ENCODE data around the gene ITGAX. TPM values are rescaled to one million over a fixed set of nuclear protein-coding genes. Genes with fewer than 3 reads are reported as not detected.
"Not testable (repeated sequence)": the region's sequence is repeated elsewhere in the genome, so short reads cannot be mapped to it uniquely, and the experiment has no call there.

ITGAX gene
- not detected for polyA plus RNA-seq (2012; ENCODE audit: insufficient read depth, insufficient read length)

DNA sequence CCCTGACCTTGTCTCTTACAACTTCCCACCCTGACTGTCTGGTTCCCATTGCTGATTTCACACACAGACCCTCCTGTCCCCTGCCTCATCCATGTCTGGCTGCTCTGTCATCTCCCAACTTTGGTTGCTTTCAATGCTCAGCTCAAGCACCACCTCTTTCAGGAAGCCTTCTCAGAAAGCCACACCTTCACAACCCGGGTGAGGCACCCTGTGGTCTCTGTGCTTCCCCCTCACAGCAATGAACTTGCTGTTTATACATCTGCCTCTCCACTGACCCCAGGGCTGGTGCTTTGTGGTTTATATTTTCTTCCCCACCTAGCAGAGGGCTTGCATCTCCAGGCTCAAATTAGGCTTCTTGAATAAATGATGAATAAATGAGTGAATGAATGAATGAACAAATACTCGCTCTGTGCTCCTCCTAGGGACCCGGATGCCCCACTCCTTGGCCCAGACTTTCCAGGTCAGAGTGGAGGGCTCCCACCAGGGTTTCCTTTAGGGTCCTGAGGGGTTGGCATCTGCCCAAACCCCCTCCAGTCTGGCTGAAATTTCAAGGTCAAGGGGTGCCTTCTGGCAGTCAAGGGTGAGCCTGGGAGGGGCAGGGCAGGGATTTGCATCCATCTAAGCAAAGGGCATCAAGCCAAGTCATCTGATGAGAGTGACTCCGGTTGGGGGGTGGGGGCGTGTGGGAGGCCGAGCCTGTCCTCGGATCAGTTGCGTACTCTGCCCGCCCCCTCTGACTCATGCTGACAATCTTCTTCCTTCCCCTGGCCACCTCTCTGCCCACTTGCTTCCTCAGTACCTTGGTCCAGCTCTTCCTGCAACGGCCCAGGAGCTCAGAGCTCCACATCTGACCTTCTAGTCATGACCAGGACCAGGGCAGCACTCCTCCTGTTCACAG is at the start of gene ITGAX:
ITGAX (plus strand) TSS at position 783 of the 898 bp plus-strand sequence; CDS start at position 862, 79 bp downstream.
- DNase-seq (ENCODE audit: low read depth, low spot score): peak; percentile 19
- no peak within 1 kb of the TSS for H3K4me3 ChIP-seq (ENCODE audit: low read length)

DNA sequence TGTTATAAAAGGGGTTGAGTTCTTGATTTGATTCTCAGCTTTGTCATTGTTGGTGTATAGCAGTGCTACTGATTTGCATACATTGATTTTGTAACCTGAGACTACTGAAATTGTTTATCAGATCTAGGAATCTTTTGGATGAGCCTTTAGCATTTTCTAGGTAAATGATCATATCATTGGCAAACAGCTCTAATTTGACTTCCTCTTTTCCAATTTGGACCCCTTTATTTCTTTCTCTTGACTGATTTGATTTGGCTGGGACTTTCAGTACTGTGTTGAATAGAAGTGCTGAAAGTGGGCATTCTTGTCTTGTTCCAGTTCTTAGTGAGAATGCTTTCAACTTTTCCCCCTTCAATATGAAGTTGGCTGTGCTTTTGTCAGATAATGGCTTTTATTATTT is 49.8 kb upstream of the ITGAX start:
- no peak overlapping the region for H3K4me3 ChIP-seq (ENCODE audit: low read length)
- no peak for DNase-seq (ENCODE audit: low read depth, low spot score)

- not testable (repeated sequence) for H3K4me3 ChIP-seq (ENCODE audit: low read length); DNase-seq (ENCODE audit: low read depth, low spot score)
Measured at GRCh38 chr16:31308381-31308780, 46.6 kb upstream of the ITGAX start.

DNA sequence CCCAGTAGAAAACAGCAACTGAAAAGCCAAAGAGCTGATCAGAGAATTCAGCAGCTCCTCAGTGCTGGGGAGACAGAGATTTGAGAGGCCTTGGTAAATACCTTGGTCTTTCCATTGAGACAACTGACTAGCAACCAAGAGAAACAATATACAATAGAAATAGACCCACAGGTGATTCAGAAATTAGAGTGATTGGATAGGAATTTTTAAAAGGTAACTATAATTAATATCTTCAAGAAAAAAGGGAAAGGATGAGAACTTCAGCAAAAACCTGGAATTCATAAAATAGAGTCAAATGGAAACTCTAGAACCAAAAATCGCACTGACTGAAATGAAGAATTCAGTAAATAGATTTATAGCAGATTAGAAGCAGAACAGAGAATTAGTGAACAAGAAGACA is 32.5 kb upstream of the ITGAX start:
- no peak overlapping the region for H3K4me3 ChIP-seq (ENCODE audit: low read length)
- no peak for DNase-seq (ENCODE audit: low read depth, low spot score)

- no peak overlapping the region for H3K4me3 ChIP-seq (ENCODE audit: low read length)
- DNase-seq (ENCODE audit: low read depth, low spot score): no peak
Measured at GRCh38 chr16:31323959-31324629, 30.9 kb upstream of the ITGAX start.

- no peak overlapping the region for H3K4me3 ChIP-seq (ENCODE audit: low read length)
- no peak for DNase-seq (ENCODE audit: low read depth, low spot score)
Measured at GRCh38 chr16:31325171-31325570, 29.8 kb upstream of the ITGAX start.

DNA sequence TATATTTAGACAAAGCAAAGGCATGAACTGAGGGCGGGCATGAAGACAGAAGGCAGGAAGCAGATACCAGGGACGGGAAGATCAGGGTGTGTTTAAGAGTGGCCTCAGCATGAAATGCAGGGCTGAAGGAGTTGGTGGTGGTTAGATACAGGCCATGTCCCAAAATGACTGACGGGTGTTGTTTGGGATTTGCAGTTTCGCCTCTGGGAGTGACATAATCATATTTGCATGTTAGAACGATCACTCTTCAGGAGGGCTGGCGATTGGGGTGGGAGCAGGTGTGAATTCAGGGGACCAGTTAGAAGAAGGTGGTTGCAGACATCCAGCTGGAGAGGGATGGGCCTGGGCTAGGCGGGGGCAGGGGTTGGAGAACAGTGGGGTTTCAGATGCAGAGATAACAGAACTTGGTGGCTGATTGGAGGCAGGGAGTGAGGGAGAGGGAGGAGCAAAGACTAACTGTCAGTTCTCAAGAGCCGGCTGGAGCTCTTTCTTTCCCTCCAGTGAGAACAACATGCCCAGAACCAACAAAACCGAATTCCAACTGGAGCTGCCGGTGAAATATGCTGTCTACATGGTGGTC is 27.2 kb upstream of the ITGAX start:
- no peak overlapping the region for H3K4me3 ChIP-seq (ENCODE audit: low read length)

GRCh38 chr16:31328322-31329052 is 26.5 kb upstream of the ITGAX start:
- no peak for DNase-seq (ENCODE audit: low read depth, low spot score)
- H3K4me3 ChIP-seq (ENCODE audit: low read length): no peak overlapping the region

More for the DNA sequence above, 27.2 kb upstream of the ITGAX start:
- peak; percentile 36 for DNase-seq (ENCODE audit: low read depth, low spot score)

DNA sequence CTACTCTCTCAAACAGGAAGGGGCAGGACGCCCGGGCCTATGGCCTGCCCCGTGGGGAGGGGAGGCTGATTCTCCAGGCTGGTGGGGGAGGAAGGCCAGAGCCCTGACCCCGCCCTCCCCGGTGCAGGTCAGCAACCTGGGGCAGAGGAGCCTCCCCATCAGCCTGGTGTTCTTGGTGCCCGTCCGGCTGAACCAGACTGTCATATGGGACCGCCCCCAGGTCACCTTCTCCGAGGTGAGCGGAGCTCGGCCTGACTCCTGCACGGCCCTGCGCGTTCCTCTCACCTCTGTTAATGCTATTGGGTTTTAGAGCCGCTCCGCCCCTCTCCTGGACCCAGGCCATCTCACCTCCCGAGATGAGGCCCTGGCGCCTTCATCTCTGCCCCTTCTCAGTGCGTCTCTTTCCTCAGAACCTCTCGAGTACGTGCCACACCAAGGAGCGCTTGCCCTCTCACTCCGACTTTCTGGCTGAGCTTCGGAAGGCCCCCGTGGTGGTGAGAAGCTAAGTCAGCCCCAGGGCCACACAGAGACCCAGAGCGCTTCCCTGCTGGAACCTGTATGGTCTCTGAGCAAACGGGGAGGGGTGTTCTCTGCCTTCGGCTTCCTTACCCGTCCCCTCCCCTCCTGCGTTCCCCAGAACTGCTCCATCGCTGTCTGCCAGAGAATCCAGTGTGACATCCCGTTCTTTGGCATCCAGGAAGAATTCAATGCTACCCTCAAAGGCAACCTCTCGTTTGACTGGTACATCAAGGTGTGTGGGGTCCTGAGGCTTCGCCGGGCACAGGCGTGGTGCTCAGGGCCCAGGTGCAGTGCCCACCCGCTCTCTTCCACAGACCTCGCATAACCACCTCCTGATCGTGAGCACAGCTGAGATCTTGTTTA is 25.1 kb upstream of the ITGAX start:
- H3K4me3 ChIP-seq (ENCODE audit: low read length): no peak overlapping the region
- DNase-seq (ENCODE audit: low read depth, low spot score): no peak

DNA sequence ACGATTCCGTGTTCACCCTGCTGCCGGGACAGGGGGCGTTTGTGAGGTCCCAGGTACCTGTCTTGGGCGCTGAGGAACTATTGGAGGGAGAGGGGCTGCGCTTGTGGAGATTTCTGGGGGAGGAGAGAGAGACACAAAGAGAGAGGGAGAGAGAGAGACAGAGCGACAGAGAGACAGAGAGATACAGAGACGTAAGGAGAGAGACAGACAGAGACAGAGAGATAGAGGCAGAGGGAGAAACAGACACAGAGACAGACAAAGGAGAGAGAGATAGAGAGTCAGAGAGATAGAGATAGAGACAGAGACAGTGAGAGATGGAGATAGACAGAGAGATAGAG is 24.5 kb upstream of the ITGAX start:
- DNase-seq (ENCODE audit: low read depth, low spot score): no peak
- H3K4me3 ChIP-seq (ENCODE audit: low read length): no peak overlapping the region

DNA sequence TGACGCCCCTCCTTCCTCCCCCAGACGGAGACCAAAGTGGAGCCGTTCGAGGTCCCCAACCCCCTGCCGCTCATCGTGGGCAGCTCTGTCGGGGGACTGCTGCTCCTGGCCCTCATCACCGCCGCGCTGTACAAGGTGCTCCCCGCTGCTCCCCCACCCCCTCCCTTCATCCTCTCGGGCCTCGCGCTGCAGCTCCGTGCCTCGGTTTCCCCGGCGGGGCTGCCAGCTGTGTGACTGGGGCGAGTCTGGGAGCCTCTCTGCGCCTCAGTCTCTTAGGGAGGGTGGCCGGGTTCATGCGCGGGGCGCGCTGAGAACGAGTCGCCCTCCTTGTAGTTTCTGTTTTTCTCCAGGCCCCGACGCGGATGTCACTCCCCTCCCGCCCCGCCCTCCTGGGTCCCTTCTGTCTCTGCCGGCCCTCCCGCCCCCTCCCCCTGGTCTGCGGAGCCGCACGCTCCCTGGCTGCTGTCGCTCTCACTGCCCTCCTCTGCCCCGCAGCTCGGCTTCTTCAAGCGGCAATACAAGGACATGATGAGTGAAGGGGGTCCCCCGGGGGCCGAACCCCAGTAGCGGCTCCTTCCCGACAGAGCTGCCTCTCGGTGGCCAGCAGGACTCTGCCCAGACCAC is 23.7 kb upstream of the ITGAX start:
- peak overlapping the region; percentile 33 for H3K4me3 ChIP-seq (ENCODE audit: low read length)
- no peak for DNase-seq (ENCODE audit: low read depth, low spot score)

GRCh38 chr16:31331807-31332301 is 23.1 kb upstream of the ITGAX start:
- DNase-seq (ENCODE audit: low read depth, low spot score): no peak
- H3K4me3 ChIP-seq (ENCODE audit: low read length): no peak overlapping the region

- no peak overlapping the region for H3K4me3 ChIP-seq (ENCODE audit: low read length)
- DNase-seq (ENCODE audit: low read depth, low spot score): no peak
Measured at GRCh38 chr16:31332544-31332943, 22.4 kb upstream of the ITGAX start.

GRCh38 chr16:31333686-31334649 is 21.0 kb upstream of the ITGAX start:
- no peak for DNase-seq (ENCODE audit: low read depth, low spot score)
- no peak overlapping the region for H3K4me3 ChIP-seq (ENCODE audit: low read length)

- H3K4me3 ChIP-seq (ENCODE audit: low read length): no peak overlapping the region
- no peak for DNase-seq (ENCODE audit: low read depth, low spot score)
Measured at GRCh38 chr16:31334934-31335333, 20.0 kb upstream of the ITGAX start.

GRCh38 chr16:31335431-31335830 is 19.5 kb upstream of the ITGAX start:
- no peak for DNase-seq (ENCODE audit: low read depth, low spot score)

DNA sequence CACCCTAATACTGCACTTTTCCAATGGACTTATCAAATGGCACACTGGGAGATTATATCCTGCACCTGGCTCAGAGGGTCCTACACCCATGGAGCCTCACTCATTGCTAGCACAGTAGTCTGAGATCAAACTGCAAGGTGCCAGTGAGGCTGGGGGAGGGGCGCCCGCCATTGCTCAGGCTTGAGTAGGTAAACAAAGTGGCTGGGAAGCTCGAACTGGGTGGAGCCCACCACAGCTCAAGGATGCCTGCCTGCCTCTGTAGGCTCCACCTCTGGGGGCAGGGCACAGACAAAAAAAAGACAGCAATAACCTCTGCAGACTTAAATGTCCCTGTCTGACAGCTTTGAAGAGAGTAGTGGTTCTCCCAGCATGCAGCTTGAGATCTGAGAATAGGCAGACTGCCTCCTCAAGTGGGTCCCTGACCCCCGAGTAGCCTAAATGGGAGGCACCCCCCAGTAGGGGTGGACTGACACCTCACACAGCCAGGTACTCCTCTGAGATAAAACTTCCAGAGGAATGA is 16.8 kb upstream of the ITGAX start:
- not testable (repeated sequence) for DNase-seq (ENCODE audit: low read depth, low spot score); H3K4me3 ChIP-seq (ENCODE audit: low read length)

More at GRCh38 chr16:31335431-31335830, 19.5 kb upstream of the ITGAX start:
- no peak overlapping the region for H3K4me3 ChIP-seq (ENCODE audit: low read length)
